SJSA1 (cell line): ENCODE data around the gene SLC2A9. TPM values are rescaled to one million over a fixed set of nuclear protein-coding genes. Genes with fewer than 3 reads are reported as not detected.

ENCODE experiments used
- DNase-seq, 2 experiments: peaks; one replicate each; pipeline ENCODE4 v3.0.0-alpha.2; 2015 to 2020; ENCODE audit warnings: low spot score in 2 of 2, low read depth in 1 of 2
- H3K27ac ChIP-seq: fragments of 250-450 bp; sonication (Bioruptor Pico); 2 replicates; pipeline ENCODE4 v1.5.1; 2020; ENCODE audit warnings: mild to moderate bottlenecking, moderate library complexity
- H3K27me3 ChIP-seq: fragments of 250-450 bp; sonication (Bioruptor Pico); replicated peaks from 2 replicates; pipeline ENCODE4 v1.5.1; 2020; ENCODE audit warnings: mild to moderate bottlenecking, moderate library complexity
- H3K36me3 ChIP-seq: fragments of 250-450 bp; sonication (Bioruptor Pico); 2 replicates; pipeline ENCODE4 v1.5.1; 2020; ENCODE audit warnings: mild to moderate bottlenecking
- H3K4me1 ChIP-seq: fragments of 250-450 bp; sonication (Bioruptor Pico); replicated peaks from 2 replicates; pipeline ENCODE4 v1.6.1; 2021; ENCODE audit warnings: mild to moderate bottlenecking
- H3K4me3 ChIP-seq: fragments of 250-450 bp; sonication (Bioruptor Pico); 2 replicates; pipeline ENCODE4 v1.5.1; 2020; ENCODE audit warnings: mild to moderate bottlenecking
- H3K9me3 ChIP-seq: fragments of 250-450 bp; sonication (Bioruptor Pico); replicated peaks from 2 replicates; pipeline ENCODE4 v1.5.1; 2020; ENCODE audit warnings: mild to moderate bottlenecking
- total RNA-seq: library from RNA; depleted of rRNA; stranded (reverse); fragments of >200 nt; shearing (Covaris generic); gene quantifications from 2 replicates; pipeline ENCODE4 v1.2.3, GENCODE V29; 2014

SLC2A9 gene
- total RNA-seq, 1 experiment from 2014 or later: not detected

- no peak for DNase-seq
- Histone ChIP-seq H3K27me3 (no peaks in the 10 kb centered on the region), H3K4me1 (no peaks in the 10 kb centered on the region), H3K27ac (no peak overlapping the region), H3K9me3 (no peaks in the 10 kb centered on the region), H3K36me3 (no peaks in the 10 kb centered on the region), H3K4me3 (no peak overlapping the region)
Observed at GRCh38 chr4:9866931-9867330, 154.4 kb downstream of the SLC2A9 start.

- Histone ChIP-seq H3K4me3 (no peak overlapping the region), H3K4me1 (no peaks in the 10 kb centered on the region), H3K9me3 (no peaks in the 10 kb centered on the region), H3K27ac (no peak overlapping the region), H3K36me3 (no peaks in the 10 kb centered on the region), H3K27me3 (no peaks in the 10 kb centered on the region)
- DNase-seq: no peak
Observed at GRCh38 chr4:9861561-9861960, 159.7 kb downstream of the SLC2A9 start.

- no peak for DNase-seq
- Histone ChIP-seq H3K27ac (no peak overlapping the region), H3K27me3 (no peaks in the 10 kb centered on the region), H3K4me1 (no peaks in the 10 kb centered on the region), H3K4me3 (no peak overlapping the region), H3K36me3 (no peaks in the 10 kb centered on the region), H3K9me3 (no peaks in the 10 kb centered on the region)
Observed at GRCh38 chr4:9859810-9860209, 161.5 kb downstream of the SLC2A9 start.

GRCh38 chr4:9849538-9849920 lies 171.8 kb downstream of the SLC2A9 start:
- no peaks in the 10 kb centered on the region for H3K27me3 ChIP-seq
- H3K4me1 ChIP-seq: no peaks in the 10 kb centered on the region
- no peaks in the 10 kb centered on the region for H3K36me3 ChIP-seq
- H3K27ac ChIP-seq: no peak overlapping the region
- no peaks in the 10 kb centered on the region for H3K9me3 ChIP-seq
- DNase-seq: no peak
- H3K4me3 ChIP-seq: no peak overlapping the region

GRCh38 chr4:9847968-9848748 lies 173.1 kb downstream of the SLC2A9 start:
- no peak for DNase-seq
- no peak overlapping the region for H3K4me3 ChIP-seq
- no peaks in the 10 kb centered on the region for H3K27me3 ChIP-seq
- H3K9me3 ChIP-seq: no peaks in the 10 kb centered on the region
- no peaks in the 10 kb centered on the region for H3K4me1 ChIP-seq
- no peak overlapping the region for H3K27ac ChIP-seq
- H3K36me3 ChIP-seq: no peaks in the 10 kb centered on the region

GRCh38 chr4:9845791-9846493 lies 175.4 kb downstream of the SLC2A9 start:
- H3K4me1 ChIP-seq: no peaks in the 10 kb centered on the region
- H3K36me3 ChIP-seq: no peaks in the 10 kb centered on the region
- no peaks in the 10 kb centered on the region for H3K9me3 ChIP-seq
- no peak for DNase-seq
- H3K4me3 ChIP-seq: no peak overlapping the region
- H3K27me3 ChIP-seq: no peaks in the 10 kb centered on the region
- H3K27ac ChIP-seq: no peak overlapping the region

GRCh38 chr4:9841072-9841471 lies 180.2 kb downstream of the SLC2A9 start:
- Histone ChIP-seq H3K27ac (no peak overlapping the region), H3K36me3 (no peaks in the 10 kb centered on the region), H3K4me1 (no peaks in the 10 kb centered on the region), H3K27me3 (no peaks in the 10 kb centered on the region), H3K4me3 (no peak overlapping the region), H3K9me3 (no peaks in the 10 kb centered on the region)
- no peak for DNase-seq

- no peak for DNase-seq
- no peak overlapping the region for H3K27ac ChIP-seq
- no peaks in the 10 kb centered on the region for H3K9me3 ChIP-seq
- no peak overlapping the region for H3K4me3 ChIP-seq
- no peaks in the 10 kb centered on the region for H3K27me3 ChIP-seq
- H3K4me1 ChIP-seq: no peaks in the 10 kb centered on the region
- no peaks in the 10 kb centered on the region for H3K36me3 ChIP-seq
Observed at GRCh38 chr4:9835430-9835829, 185.9 kb downstream of the SLC2A9 start.

- Histone ChIP-seq H3K4me1 (no peaks in the 10 kb centered on the region), H3K27ac (no peak overlapping the region)
Observed at GRCh38 chr4:9833421-9833820, 187.9 kb downstream of the SLC2A9 start.

GRCh38 chr4:9832640-9833039 lies 188.7 kb downstream of the SLC2A9 start:
- no peaks in the 10 kb centered on the region for H3K9me3 ChIP-seq
- H3K4me1 ChIP-seq: no peaks in the 10 kb centered on the region
- no peak overlapping the region for H3K4me3 ChIP-seq
- no peak for DNase-seq
- no peak overlapping the region for H3K27ac ChIP-seq
- no peaks in the 10 kb centered on the region for H3K27me3 ChIP-seq
- H3K36me3 ChIP-seq: no peaks in the 10 kb centered on the region

More at GRCh38 chr4:9833421-9833820, 187.9 kb downstream of the SLC2A9 start:
- H3K27me3 ChIP-seq: no peaks in the 10 kb centered on the region
- no peak overlapping the region for H3K4me3 ChIP-seq
- H3K9me3 ChIP-seq: no peaks in the 10 kb centered on the region
- H3K36me3 ChIP-seq: no peaks in the 10 kb centered on the region
- no peak for DNase-seq

GRCh38 chr4:9826551-9826950 lies 194.7 kb downstream of the SLC2A9 start:
- no peaks in the 10 kb centered on the region for H3K4me1 ChIP-seq
- no peak overlapping the region for H3K4me3 ChIP-seq
- no peaks in the 10 kb centered on the region for H3K36me3 ChIP-seq
- H3K27ac ChIP-seq: no peak overlapping the region
- no peaks in the 10 kb centered on the region for H3K9me3 ChIP-seq
- no peaks in the 10 kb centered on the region for H3K27me3 ChIP-seq
- DNase-seq: no peak

GRCh38 chr4:9825049-9825448 lies 196.2 kb downstream of the SLC2A9 start:
- H3K27me3 ChIP-seq: no peaks in the 10 kb centered on the region
- no peaks in the 10 kb centered on the region for H3K4me1 ChIP-seq
- no peaks in the 10 kb centered on the region for H3K36me3 ChIP-seq
- H3K4me3 ChIP-seq: no peak overlapping the region
- no peak overlapping the region for H3K27ac ChIP-seq
- no peaks in the 10 kb centered on the region for H3K9me3 ChIP-seq
- no peak for DNase-seq

- Histone ChIP-seq H3K27ac (no peak overlapping the region), H3K4me1 (no peaks in the 10 kb centered on the region), H3K4me3 (no peak overlapping the region), H3K36me3 (no peaks in the 10 kb centered on the region), H3K9me3 (no peaks in the 10 kb centered on the region), H3K27me3 (no peaks in the 10 kb centered on the region)
- no peak for DNase-seq
Observed at GRCh38 chr4:9820343-9820742, 201.0 kb downstream of the SLC2A9 start.

GRCh38 chr4:9816285-9816684 lies 205.0 kb downstream of the SLC2A9 start:
- no peaks in the 10 kb centered on the region for H3K4me1 ChIP-seq
- DNase-seq: no peak
- no peaks in the 10 kb centered on the region for H3K27me3 ChIP-seq
- no peaks in the 10 kb centered on the region for H3K36me3 ChIP-seq
- no peak overlapping the region for H3K27ac ChIP-seq
- no peak overlapping the region for H3K4me3 ChIP-seq
- H3K9me3 ChIP-seq: no peaks in the 10 kb centered on the region
